A204.1 (cell line): ENCODE measurements around the gene GGT6.

Experiments used
- FAIRE-seq: peaks from 2 replicates; lab custom pipeline; 2012; peaks lifted over from hg19 to GRCh38; lab: Jason Lieb, UNC

Gene GGT6

DNA sequence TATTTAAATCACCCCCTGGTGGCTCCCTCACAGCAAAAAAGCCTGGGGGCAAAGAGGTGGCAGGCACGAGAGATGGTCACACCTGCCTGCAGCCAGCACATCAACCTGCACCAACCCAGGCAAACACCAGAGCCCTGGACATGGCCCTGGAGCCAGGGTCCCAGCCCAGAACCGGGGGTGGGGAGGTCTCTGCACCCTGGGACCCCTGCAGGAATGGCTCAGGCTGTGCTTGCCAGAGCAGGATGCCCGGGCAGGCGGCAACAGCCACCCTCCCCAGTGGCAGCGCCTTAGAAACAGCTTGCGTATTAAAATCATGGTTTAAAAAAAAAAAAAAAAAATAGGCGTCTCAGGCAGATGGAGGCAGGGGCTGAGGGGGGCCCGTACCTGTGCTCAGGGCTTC, 21.4 kb downstream of the GGT6 start:
- FAIRE-seq: no peak

DNA sequence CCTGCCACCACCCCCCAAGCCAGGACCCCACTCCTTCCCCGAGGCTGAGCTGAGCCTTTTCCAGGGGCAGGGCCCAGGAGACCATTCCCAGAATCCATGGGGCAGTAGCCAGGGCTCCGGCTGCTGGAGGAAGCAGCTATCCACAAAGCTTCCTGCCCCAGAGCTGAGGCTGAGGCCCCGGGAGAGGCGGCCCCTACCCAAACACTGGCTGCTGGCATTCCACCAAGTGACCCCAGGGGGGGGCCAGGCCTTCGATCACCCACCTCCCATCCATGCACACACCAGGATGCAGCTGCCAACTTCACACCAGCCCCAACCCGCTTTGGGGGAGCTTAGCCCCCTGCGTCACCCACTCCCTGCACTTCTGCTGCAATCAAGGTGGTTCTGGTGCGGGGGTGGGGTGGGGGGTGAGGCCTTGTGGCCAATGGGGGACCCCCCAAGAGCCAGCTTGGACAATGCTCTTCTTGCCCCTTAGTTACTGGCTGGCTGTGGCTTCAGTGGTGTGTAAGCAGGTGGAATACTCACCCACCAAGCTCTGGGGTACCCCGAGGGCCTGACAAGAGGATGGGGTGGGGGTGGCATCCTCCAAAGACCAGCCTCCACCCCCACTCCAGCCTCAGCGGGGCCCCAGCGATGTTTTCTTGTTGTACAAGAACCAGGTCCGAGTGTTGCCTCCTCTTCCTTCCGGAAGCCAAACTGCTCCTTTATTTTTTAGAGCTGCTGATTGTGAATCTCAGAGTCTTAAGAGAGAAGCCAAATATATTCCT, 22.0 kb downstream of the GGT6 start:
- no peak for FAIRE-seq

DNA sequence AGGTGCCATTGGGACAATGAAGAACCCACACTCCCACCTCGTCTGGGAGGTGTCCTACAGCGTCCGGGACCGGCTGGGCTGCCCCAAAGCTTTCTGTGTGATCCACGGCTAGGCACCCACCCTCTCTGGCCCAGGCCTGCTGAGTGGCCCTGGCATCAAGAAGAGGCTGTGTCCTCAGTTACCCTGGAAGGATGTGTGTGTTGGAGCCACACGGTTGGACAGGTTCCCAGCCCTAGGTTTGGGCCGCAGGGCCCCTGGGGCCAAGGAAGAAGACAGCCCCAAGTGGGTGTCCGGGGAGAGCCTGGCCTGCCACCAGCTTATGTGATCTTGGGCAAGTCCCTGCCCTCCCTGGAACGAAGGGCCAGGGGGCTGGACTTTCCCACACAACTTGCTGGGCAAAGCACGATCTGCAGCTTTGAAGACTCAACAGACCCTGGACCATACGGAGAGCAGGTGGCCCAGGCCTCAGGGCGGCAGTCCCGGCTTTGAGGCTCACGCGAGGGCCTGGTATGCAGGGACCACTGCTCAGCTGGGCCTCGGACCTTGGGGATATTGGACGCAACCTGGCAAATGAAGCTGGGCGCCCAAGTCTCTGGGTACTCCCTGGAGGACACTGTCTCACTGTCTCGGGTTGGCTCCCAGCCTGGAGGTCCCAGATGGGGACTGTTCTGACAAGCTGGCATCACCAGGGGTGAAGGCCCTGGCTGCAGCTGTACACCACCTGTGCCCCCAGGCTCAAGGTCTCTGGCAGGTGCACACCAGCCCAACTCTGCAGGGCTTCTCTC, 22.7 kb downstream of the GGT6 start:
- no peak for FAIRE-seq

DNA sequence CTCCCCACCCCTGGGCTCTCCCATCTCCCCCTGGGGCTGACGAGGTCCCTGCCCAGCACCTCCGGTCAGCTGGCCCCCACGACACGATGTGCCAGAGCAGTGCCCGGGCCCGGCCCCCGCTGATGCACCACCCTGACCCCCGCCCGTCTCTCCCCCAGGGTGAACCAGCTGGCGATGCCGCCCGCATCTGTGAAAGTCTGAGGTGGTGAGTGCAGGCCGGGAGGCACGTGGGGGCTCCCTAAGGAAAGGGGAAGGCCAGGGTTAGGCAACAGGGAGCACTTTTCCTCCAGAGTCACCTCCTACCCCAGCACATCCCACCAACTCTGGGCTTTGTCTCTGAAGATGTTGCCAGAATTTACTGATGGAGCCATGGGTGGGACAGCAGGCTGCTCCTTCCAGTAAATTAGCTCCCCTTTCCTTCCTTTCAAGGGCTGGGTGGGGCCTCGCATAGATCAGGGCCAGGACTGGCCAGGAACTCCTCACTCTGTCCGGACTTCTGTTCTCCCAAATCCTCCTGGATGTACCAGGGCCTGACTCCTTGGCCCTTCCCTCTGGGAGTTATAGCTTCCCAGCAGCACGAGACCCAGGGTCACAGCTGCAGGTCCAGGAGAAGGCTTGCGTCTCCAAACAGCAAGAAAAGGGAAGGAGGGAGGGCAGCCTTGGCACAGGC, 23.5 kb downstream of the GGT6 start:
- no peak for FAIRE-seq

DNA sequence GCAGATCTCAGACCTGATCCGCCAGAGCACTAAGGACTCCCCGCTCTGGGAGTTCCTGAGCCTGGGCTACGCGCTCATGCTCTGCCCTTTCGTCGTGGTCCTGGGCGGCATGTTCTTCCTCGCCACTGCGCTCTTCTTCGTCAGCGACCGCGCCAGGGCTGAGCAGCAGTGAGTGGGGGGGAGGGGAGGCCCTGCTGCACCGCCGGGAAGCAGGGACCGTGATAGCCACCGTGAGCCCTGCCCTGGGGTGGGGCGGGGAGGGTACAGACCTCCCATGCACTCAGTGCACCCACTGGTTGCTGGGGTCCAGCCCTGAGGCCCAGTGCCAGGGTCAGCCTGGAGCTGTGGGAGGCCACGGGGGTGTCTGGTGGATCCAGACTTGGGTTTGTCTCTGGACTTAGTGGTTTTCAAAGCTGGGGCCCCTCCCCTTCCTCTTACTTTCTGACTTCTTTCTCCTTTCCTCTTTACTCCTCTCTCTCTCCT, 24.1 kb downstream of the GGT6 start:
- no peak for FAIRE-seq

DNA sequence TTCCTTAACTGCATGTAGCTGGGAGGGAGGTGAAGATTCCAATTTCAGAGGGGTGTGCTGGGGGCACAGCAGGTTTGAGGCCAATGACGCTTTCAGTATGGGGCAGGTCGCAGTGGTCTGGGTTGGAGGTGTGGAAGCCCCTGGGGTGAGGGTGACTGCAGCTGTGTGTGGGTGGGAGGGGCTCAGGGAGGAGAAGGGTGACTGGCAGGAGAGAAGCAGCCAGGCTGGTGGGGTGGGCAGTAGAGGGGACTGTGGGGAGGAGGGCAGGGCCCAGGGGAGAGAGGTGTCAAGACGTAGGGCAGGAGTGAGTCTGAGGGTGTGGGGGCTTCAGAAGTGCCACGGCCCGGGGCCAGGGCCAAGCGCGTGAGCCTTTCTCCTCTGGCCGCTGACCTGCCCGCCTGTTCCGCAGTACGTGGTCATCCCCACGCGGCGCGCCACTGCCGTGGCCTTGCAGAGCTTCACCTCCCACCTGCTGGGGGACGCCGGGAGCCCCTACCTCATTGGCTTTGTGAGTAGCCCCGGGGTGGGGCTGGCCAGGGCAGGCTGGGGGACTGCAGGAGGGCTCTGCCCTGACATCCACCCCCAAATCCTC, 24.6 kb downstream of the GGT6 start:
- FAIRE-seq: no peak

DNA sequence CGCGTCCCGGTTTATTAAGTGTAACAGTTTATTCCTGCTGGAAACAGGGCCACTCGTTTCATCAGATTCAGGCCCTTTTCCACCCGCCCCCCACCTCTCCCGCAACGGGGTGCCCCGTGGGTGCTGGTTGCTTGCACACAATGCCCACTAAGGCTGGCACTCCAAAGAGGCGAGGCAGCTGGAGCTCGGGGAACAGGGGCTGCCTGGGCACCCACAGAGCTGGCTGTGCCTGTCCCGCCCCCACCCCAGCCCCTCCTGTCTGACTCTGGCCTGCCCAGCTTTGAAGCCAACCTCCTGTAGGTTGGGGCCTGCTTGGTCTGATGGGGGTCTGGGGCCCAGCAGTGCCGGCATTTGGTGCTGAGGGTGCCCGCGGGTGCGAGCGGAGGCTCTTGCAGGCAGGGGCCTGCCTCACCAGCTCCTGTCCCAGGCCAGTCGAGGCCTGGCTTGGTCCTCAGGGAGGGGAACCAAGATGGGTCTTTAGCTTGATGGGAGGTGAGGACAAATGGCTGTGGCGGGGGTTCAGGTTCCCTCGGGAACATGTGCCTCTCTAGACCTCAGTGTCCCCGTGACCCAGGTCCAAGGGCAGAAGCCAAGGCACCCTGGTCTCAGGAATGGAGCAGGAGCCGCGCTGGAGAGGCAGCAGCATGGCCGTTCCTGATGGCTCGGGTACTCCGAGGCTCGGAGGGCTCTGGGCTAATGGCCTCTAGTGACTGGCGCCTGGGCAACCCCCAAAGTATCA, 25.3 kb downstream of the GGT6 start:
- FAIRE-seq: no peak

DNA sequence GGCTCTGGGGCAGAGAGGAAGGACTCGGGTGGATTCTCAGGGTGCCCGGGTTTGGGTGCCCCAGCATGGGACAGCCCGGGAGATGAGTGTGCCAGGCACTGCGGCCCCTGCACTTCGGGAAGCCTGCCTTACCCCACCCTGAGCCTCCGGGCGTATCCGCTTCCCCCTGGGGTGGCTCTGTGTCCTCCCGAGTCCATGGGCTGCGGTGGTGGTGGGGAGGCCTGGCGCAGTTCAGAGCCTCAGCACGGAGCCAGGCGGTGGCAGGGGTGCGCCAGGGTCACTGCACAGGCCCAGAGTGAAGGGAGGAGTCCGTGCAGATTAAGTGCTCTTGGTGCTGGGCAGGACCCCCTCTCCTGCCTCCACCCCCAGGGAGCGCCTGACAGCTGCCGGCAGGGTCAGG, 25.9 kb downstream of the GGT6 start:
- no peak for FAIRE-seq

DNA sequence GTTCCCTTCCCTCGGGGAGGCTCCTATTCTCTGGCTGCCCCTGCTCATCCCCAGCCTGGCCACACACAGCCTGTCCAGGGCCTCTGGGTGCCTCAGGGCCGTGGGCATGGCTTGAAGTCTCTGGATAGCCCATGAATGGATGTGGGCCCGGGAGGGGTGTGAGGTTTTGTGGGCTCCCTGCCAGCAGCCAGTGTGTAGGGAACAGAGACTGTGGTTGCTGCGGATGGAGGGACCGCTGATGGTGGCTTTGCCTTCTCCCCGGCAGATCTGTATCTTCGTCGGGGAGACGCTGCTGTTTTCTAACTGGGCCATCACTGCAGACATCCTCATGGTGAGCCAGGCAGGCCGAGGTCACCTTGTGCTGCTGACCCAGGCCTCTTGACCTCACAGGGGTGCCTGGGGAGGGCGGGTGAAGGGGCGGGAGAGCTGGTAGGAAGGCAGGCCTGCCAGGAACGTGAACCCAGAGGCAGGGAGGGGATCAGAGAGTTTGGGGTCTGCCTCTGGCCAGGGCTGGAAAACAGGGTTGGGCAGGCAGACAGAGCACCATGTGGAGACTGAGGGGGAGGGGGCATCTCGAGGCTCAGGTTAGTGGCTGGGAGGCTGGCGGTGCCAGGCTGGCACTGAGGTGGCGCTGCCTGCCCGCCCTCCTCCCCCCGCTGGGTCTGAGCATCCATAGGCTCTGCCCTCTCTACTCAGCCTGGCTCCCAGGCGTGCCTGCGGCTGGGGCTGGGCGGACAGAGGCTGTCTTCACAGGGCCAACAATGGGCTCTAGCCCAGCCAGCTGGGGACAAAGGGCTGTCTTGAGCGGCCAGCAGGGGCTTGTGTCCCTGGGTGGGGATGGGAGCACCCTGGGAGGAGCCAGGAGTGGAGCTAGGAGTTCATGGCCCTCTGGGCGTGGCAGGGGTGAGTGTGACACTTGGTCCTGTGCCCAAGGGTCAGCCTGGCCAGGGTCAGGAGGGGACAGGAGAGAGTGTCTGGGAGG, 26.6 kb downstream of the GGT6 start:
- no peak for FAIRE-seq

DNA sequence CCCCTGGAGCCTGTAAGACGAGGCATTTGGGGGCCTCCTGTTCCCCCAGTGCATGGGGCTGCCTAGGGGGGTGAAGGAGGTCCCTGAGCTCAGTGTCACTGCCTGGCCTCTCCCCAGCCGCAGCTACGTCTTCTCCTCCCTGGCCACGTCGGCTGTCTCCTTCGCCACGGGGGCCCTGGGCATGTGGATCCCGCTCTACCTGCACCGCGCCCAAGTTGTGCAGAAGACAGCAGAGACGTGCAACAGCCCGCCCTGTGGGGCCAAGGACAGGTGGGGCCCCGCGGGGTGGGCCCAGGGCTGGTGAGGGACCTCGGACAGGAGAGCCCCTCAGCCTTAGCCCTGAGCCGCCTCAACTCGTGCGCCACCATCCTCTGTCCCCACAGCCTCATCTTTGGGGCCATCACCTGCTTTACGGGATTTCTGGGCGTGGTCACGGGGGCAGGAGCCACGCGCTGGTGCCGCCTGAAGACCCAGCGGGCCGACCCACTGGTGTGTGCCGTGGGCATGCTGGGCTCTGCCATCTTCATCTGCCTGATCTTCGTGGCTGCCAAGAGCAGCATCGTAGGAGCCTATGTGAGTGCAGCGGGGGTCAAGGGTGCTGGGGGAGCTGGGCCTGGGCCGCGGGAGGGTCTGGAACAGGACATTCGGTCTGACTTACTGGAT, 27.4 kb downstream of the GGT6 start:
- FAIRE-seq: no peak

DNA sequence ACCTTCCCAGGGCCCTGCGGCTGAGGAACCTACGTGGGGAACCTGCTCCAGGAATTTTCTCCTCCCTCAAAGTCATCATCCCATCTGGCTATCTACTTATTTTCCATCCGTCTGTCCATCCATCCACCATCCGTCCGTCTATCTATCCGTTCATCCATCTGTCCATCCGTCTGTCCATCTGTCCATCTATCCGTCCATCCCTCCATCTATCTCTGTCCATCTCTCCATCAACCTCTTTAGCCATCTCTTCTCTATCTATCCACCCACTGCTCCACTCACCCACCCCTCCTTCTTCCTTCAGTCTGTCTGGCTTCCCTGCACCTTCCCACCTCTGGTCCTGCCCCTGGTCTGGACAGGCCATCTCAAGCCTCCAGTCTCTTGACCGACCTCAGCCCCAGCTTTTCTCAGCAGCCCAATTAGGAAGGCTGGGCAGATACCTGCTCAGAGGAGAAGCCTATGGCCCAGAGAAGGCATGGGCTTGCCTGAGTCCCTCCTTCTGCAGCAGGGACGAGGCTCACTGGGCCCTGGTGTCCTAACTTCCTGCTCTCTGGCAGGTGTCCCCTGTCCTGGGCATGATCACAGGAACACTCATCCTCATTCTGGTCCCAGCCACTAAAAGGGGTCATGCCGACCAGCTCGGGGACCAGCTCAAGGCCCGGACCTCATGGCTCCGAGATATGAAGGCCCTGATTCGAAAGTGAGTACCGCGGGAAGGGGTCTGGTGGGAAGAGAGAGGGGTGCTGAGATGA, 28.2 kb downstream of the GGT6 start:
- no peak for FAIRE-seq

DNA sequence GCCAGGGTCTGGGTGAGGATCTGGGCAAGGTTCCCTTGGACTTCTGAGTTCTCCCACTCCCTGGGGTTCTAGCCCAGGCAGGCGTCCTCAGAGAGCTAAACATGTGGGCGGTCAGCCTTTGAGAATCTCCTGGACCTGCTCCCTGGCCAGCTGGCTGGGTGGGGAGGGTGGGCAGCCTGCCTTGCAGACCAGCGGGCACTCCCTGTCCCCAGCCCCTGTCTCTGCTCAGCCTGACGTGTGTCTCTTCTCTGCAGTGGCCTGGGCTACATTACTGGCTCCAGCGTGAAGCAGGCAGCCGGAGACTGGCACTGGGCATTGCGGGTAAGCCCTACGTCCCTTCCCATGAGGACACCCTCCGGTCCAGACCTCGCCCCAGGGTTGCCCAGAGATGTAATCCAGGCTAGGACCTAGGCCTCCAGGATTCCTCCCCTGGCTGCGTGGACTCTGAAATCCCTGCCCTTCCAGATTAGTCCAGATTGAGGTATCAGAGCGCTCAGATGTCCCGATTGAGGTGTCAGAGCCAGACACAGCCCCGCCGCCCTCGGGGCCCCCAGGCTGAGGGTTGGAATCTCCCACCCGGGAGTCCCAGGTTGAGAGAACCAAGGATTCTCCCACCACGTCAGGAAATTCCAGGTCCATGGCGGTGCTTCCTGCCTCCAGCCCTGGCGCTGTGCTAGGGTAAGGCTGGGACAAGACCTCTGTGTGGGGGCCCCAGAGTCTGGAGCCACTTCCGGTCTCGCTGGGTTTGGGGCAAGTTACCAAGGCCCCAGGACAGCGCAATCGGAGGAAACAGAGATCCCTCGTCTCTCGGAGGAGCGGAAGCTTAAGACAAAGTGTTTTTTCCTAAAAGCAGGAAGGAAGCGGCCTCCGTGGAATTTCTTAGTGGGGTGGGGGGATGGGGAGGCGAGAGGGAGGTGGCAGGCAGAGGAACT, 29.3 kb downstream of the GGT6 start:
- no peak for FAIRE-seq

DNA sequence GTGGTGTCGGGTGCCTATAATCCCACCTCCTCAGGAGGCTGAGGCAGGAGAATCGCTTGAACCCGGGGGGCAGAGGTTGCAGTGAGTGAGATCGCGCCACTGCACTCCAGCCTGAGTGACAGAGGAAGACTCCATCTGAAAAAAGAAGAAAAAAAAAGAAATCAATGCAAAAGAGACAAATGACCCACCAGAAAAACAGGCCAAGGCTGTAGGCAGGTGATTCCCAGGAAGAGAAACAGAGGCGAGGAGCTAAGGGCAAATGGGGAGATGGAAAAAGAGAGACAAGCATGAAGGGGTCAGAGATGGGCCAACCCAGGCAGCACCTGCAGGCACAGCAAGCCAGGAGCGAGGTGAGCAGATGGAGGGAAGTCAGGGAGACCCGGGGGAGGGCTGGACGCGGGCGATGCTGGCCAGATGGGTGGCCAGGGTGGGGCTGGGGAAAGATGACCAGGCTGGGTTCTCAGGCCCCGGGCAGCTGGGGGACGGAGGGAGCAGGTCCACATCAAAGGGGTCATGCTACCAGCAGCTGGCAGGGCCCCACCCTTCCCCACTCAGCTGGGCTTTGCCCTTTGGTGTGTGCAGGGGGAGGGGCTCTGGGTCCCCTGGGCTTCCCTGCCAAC, 30.7 kb downstream of the GGT6 start:
- FAIRE-seq: no peak

DNA sequence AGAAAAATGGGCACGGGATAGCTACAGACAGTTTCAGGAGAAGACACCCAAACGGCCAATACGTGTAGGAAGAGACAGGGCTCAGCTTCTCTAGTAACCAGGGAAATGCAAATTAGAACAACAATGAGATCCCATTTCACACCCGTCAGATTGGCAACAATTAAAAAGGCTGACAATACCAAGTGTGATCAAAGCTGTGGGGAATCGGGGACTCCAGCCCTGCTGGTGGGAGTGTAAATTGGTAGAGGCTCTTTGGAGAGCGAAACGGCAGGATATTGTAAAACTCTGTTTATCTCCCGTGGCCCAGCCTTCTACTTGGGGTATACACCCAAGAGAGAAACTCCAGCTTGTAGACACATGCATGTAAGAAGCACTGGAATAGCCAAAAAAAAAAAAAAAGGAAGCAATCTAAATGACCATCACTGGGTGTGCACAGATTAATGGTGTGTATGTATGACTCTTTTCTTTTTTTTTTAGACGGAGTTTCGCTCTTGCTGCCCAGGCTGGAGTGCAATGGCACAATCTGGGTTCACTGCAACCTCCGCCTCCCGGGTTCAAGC, 32.7 kb downstream of the GGT6 start:
- FAIRE-seq: no peak

DNA sequence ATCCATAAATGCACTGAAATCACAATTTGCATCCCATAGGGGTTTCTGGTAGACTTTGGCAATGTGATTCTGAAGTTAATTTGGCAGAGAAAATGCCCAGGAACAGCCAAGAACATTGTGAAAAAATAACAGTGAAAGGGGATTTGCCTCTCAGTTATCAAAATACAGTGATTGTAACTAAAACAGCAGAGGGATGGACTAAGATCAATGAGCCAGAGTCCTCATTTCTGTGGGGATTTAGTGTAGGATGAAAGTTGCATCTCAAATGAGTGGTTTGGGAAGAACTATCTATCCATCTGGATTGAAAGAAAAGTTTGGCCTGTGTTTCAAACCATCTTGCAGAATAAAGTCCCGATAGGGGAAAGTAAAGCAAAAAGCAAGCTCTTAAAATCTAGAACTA, 33.2 kb downstream of the GGT6 start:
- FAIRE-seq: no peak

DNA sequence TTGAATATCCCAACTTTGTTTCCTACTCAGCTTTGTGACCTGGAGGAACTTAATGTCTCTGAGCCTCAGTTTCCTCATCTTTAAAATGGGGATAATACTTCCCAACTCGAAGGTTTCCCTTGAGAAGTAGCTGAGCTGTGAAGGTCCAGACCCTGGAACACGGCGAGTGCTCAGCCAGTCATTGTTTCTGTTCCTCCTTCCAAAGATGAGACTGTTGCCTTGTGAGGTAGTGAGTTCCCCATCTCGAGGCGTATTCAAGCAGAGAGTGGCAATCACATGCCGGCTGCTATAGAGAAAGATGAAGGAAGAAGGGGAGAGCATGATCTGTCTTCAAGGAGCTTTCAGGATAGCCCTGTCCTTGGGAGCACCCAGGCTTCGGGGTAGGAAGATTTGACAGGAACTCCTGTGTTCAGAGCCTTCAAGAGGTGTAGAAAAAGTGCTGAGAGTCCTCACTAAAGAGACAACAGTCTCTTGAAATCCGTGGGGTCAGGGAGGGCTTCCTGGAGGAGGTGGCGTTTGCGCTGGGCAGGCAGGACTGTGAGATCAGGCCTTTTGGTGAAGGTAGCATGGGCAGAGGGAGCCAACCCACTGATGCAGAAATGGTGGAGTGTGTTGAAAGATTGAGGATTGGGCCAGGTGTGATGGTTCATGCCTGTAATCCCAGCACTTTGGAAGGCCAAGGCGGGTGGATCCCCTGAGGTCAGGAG, 34.5 kb downstream of the GGT6 start:
- FAIRE-seq: no peak

DNA sequence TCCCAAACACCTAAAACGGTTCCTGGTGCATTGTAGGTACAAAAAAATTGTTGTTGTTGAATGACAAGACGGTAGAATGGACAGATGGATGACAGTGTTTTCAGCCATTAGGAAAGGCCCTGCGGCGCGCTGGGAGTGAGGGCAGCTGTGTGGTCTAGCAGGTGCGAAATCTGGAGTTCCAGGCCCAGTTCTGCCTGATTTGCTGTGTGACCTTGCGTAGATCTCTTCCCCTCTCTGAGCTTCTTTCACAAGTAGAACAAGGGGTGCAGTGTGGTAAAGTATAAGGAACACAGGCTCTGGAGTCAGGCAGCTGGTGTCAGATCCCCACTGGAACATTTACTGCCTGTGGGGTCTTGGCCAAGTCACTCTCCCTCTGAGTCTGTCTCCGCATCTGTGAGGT, 36.4 kb downstream of the GGT6 start:
- no peak for FAIRE-seq
